Eye (tissue), 1 donor: ENCODE measurements around the gene SDC4.
A peak's percentile ranks its signal among the peaks of the same experiment; 100 is the strongest.

Source experiments
- DNase-seq: peaks from one replicate; pipeline ENCODE4 v3.0.0-alpha.2; 2015

The SDC4 gene, protein sequence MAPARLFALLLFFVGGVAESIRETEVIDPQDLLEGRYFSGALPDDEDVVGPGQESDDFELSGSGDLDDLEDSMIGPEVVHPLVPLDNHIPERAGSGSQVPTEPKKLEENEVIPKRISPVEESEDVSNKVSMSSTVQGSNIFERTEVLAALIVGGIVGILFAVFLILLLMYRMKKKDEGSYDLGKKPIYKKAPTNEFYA

DNA sequence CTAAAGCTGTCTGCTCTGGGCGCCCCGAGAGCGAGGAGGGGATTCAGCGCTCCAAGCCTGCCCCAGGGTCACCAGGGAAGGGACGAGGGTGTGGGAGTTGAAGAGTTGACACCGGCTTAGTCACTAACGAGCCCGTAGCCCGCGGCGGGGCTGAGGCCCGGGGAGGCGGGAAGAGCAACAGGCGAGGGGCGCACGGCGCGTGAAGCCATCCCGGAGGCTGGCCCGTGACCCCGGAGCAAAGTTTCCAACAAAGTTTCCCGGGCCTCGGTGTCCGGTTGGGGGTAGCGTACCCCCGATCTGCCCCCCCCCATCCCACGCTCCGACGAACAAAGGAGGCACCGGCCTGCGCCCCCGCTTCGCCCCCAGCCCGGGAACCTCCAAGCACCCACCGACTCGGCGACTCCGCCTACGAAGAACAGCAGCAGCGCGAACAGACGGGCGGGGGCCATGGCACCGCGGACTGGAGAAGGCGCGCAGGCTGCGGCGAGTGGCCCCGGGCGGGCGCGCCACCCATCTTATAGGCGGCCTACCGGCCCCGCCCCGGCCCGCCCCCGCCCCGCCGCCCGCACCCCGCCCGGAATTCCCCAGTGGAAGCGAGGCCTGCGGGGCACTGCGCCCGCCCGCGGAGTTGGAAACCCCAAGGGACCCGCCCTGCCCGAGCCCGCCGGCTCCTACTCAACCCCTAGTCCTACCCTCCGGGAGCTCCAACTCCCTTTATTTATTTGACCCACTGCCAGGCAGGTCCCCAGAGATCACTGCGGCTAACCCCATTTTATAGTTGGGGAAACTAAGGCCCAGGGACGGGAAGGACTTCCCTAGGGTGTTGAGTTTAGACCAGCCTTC is at the start of gene SDC4:
Gene SDC4, minus strand, starts transcription at position 489 of the 843 bp plus-strand sequence. Its CDS starts 40 bp downstream, at position 449.
- peak; percentile 72 for DNase-seq

DNA sequence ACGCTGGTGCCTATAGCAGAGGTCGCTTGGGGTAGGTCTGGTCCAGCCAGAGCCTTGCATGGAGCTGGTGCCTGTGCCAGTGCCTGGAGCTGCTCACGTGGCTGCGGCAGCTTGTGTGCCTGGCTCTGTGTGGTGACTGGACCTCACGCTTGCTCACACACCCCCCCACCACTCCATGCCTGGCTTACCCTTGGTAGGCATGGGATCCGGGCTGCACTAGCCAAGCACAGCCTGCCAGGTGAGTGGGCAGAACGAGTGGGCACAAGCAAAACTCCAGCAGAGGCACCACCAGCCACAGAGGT is 46.8 kb upstream of the SDC4 start:
- DNase-seq, result no peak

DNA sequence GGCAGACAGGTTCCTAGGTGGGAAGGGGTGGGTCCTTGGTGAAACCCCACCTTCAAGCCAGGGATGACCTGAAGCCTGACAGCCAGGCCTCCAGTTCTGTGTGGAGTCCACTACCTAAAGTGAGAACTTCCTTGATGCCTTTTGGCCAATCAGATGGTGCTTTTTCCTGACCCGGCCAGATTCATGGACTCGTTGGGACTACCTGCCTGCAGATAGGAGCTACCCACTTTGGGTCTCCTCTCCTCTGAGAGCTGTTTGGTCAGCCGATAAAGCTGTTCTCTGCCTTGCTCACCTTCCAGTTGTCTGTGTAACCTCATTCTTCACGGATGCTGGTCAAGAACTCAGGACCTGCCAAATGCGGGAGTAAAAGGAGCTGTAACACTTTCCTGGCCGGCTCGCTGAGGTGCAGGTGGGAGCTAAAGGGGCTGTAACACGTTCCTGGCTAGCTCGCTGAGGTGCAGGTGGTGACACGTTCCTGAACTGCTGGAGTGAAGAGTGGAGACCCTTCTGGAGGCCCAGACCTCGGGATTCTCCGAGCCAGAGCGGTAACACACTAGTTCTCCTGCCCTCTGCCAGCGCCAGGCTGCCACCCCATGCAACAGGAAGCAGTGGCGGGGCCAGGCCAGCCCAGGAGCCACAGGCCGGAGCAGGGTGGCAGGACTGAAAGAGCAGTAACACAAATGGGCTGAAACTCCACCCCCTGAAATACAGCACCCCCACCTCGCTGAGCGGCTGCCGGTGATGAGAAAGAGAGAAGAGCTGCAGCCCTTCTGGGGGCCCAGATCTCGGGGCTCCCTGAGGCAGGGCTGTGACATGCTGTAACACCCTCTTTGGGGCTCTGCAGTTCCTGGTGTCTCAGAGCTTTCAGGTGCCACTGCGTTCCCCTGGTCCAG is 46.2 kb upstream of the SDC4 start:
- no peak for DNase-seq

DNA sequence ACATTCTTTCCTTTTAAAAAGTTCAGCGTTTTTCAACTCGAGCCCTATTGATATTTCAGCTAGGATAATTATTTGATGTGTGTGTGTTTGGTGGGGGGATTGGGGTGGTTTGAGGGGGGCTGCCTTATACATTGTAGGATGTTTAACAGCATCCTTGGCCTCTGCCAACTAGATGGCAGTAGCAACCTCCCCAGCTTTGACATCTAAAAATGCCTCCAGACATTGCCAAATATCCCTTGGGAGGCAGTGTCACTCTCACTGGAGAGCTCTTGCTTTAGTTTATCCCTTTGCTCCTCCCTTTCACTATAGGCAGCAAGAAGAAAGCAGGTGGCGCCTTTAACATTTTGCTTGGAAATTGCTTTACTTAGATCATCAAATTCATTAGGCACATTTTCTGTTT is 44.5 kb upstream of the SDC4 start:
- no peak for DNase-seq

DNA sequence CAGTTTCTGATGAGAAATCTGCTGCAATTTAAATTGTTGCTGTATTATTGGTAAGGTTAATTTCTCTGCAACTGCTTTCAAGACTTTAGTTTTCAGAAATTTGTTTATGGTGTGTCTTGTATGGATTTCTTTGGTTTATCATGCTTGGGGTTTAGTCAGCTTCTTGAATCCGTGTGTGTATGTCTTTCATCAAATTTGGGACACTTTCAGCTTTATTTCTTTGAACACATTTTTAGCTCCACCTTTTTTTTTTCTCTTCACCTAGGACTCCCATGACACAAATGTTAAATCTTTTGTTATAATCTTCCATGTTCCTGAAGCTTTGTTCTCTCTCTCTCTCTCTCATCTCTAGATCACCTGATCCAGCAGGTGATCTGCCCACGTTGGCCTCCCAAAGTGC is 43.3 kb upstream of the SDC4 start:
- no peak for DNase-seq

DNA sequence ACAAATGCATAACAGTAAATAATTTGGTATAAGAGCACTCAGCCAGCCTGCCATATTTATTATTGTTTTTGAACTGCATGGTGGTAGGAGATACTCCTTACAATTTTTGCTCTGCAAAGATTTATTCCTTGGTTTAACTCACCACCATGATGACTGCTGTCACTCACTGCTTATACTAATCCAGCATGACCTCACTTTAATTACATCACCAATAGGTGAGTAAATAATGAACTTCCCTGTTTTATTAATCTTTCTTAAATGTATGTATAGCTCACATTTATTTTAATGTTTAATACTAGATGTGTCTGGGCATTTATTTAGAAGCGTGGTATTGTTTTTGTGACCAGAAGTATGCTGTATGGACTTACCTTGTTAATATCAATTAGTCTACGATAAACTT is 42.7 kb upstream of the SDC4 start:
- no peak for DNase-seq

DNA sequence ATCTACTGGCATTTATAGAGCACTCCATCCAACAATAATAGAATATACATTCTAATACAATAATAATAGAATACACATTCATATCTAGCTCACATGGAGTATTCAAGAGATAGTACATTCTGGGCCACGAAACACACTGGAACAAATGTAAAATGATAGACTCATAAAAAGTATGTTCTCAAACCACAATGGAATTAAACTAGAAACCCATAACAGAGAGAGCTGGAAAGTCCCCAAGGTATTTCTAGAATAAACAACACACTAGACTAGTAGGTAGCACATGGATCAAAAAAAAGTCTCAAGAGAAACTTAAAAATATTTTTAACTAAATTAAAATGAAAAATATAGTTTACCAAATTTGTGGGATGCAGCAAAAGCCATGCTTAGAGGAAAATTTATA is 39.0 kb upstream of the SDC4 start:
- DNase-seq, result no peak

DNA sequence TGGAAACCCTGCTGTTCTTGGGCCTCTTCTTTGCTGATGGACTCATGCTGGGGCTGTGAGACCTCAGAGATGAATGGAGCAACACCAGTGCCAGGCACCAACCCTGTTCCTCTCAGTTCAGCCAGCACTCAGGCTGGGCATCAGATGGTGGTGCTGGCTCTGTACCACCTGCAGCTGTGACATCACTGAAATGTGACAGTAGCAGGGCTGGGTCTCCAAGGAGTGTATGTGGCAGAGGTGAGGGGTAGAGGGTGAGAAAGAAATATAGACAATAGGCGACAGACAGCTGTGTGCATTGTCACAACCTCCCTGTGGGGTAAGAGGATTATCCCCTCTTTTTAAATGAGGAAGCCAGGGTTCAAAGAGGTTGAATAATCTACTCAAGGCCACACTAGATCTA is 30.0 kb upstream of the SDC4 start, which contains the start of gene TP53TG5:
Gene TP53TG5, minus strand, starts transcription at position 135 of the 400 bp plus-strand sequence. Its CDS starts 89 bp downstream, at position 46.
- DNase-seq, result no peak

DNA sequence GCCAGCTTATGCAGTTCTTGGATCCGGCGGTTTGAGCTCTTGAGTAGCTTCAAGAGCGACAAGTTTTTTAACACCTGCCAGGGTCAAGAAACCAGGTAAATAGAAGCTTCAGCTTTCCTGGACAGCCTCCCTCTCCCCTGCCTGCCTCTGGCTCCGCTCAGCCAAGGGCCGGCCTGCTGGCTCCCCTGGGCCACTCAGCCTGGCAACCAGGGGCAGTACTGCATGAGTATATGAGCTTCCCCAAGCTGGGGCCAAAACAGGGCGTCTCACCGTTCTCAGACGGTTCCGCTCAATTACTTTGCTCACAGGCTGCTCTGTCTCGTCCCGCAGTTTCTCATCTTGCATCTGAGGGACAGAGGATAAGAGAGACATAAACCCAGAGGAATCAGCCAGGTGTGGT is 29.0 kb upstream of the SDC4 start:
- DNase-seq, result no peak

DNA sequence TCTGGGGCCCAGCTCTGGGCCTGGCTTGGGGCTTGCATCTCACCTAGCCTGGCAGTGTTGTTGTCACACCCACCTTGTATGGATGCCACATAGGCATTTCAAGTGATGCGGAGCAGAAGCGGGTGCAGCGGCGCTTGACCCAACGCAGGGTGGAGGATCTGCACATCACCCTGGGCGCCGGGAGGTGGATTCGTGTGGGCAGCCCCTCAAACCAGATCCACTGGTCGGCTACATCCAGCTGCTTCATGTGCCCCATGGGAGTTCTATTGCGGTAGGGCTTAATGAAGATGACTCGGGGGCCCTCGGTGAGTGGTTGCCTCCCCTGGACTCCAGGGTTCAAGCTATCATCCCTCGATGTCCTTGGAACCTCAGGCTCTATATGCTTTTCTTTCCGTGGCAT is 26.7 kb upstream of the SDC4 start:
- DNase-seq, result no peak

DNA sequence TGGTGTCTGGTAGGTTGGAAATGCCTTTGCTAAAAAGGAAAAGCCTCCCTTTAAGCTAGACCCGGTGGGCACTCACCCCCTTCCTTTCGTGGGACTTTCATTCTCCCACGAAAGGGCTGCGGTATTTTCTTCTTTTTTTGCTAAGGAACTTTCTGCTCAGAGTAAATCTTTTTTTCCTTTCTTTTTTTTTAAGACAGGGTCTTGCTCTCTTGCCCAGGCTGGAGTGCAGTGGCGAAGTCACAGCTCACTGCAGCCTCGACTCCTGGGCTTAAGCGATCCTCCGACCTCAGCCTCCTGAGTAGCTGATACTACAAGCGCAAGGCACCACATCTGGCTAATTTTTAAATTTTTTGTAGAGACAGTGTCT is 25.9 kb upstream of the SDC4 start:
- DNase-seq, result no peak

DNA sequence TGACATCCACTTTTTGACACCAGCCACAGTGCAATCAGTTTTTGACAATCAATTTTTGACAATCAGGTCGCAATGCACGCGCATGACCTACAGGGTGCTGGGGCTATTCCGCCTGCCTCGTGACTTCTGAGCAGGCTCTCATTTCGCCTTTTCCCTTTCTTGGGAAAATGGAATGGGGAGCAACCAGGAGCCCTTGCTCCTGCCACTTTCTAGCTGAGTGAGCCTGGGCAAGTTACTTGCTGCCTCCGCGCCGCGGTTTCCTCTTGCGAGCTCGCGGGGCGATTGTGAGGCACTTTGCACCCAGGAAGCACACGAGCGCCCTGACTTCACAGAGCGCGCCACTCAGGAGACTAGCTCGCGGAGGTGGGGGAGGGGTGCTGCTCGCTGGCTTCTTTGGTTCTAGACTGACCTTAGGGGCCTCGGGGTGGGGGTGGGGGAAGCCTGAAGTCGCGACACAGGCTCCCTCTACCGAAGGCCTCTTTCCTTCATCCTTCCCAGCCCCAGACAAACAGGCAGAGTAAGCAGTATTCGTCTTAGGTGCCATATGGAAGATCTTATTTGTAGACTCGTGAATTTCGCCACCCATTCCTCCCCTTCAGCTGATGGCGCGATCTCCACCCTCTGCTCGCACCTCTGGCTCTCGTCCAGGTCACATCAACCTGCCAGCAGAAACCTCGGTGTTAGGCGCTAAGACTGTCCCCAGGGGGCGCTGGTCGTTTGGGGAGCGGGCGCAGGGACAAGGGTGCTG is 25.3 kb upstream of the SDC4 start:
- peak; percentile 89 for DNase-seq

DNA sequence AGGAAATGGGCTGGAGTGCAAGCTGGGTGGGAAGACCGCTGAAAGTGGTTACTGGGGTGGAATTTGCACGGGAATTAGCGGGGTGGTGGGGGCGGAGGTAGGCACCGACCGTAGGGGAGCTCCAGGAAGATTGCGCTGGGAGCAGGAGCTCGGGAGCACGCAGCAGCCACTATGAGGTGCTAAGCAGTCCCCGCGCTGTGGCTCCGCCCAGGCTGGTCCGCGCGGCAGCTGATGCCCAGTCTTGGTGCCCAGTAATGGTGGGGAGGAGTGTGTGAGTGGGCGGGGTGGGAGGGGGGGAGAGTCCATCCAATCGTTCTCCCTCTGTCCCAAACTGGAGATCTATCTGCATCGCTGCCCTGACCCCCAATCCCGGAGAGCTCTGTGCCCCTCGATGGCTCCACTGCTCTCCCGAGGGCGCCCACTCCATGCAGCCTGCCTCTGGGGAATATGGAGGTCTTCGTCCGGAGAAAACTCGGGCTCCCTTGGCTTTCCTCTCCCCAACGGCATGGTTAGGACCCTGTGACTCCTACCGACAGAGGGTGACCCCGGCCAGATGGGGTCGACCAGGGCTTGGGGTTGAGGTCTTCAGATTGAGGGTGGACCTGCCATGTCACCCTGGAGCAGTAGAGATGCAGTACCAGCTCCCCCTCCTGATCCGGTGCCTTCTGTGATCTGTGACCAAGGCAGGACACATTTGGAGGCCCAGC is 24.6 kb upstream of the SDC4 start:
- DNase-seq, result no peak

DNA sequence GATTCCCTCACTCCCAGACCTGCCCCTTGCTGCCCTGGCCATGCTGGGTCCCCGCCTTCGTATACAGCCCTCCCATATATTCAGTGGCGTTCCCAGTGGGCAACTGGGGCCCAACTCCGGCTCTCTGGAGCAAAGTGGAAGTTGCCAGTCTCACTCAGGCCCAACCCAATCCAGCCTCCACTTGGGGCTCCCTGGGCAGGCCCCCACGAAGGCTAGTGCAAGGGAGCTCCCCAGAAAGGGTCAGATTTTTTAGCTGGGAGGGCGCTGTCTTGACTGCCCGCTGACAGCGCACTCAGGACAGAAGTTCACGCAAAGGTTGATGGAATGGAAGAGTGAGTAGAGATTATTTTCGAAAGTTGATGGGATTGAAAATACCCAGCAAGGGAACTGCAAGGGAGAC is 24.0 kb upstream of the SDC4 start:
- no peak for DNase-seq

DNA sequence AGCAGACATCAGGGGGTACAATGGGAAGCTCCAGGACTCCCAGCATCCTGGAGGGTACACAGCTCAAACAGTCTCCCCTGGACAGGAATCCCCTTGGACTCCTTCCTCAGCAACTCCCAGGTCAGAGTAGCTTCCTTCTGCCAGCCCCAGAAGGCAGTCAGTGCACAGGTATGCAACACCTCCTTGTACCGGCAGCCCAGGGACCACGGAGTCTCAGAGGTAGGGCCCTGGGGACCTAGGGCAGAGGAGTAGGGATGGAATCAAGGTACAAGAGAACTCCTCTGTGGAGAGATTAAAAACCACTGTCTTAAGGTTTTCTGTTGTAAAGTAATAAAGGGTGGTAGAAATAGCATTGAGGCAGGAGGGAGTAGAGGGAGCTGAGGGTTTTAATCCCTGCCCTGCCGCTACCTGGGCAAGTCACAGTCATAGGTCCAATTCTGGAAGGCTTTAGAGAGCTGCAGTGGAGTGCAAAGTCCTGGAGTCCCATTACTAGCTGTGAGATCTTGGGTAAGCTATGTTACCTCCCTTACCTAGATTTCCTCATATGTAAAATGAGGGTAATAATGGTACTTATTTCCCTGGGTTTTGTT is 22.4 kb upstream of the SDC4 start:
- DNase-seq, result no peak

DNA sequence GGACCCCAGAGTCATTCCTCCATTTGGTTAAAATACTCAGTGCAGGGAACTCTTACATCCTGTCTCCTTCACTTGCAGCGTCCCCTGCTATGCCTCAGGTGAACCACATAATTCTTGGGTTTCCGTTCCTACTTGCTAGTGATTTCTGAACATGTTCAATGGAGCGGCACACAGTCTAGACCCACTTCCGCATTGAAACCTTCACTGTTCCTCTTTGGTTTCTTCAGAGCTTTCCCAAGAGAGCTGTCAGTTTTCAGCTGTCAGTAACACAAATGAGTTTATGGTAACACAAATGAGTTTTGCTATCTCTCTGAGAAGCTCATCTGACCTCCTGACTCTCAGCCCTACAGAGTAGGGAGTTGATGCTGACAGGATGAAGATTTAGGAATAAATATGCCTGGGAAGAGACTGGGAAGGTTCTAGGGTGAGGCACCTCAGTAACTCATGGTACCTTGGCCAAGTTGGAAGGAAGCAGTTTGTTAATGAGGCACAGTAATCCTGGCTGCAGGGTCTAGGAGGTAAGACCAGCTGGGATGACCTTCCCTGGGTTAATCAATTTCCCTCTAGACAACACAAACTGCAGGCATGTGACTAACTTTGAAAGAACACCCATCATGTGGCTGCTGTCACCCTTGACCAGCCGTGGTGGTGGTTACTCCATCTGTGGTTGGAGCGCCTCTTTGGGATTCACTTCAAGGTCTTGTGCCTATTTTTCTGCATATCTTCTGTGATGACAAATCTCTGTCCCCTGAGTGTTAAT is 20.2 kb upstream of the SDC4 start:
- no peak for DNase-seq

DNA sequence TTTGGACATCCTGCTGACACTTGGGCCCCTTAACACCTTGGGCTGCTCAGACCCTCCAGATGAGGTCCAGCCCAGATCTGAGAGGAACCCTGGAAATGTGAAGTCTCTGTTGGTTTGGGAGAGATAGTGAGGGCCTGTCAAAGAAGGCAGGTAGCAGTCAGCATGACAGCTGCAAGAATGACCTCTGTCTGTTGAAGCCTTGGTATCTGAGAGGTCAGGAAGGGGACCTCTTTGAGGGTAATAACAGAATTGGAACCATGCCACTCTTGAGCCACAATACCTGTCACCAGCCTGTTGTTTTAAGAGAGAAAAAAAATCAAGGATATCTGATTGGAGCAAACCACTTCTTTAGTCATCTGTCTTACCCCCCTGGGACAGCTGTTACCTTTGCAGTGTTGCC is 18.9 kb upstream of the SDC4 start:
- no peak for DNase-seq

DNA sequence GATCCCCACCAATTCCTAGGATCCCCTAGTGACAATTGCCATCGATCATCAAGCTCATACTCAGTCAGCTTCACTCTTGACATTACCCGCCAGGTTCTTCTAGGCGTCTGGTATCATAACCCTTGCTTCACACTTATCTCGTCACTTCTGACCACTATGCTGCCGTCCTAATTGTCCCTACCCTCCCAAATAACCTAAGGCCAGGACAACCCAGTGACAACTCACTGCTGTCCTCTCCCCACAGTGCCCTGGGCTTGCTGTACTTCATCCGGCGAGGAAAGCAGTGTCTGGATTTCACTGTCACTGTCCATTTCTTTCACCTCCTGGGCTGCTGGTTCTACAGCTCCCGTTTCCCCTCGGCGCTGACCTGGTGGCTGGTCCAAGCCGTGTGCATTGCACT is 18.4 kb upstream of the SDC4 start:
- no peak for DNase-seq

DNA sequence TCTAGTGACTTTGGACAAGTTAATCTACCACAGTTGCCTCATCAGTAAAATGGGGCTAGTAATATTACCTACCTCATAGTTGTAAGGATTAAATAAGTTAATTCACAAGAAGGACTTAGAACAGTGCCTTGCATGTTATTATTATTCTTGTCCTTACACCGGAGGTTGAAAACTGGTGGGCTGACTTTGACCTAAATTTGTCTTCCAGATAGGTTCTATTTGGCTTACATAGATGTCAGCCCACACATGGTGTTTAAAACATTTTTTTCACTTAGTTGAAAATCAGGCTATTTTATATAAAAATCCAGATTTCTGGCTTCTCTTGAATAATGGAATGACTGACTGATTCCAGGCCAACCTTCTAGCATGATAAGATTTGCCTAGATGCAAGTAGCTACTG is 18.0 kb upstream of the SDC4 start:
- DNase-seq, result no peak

DNA sequence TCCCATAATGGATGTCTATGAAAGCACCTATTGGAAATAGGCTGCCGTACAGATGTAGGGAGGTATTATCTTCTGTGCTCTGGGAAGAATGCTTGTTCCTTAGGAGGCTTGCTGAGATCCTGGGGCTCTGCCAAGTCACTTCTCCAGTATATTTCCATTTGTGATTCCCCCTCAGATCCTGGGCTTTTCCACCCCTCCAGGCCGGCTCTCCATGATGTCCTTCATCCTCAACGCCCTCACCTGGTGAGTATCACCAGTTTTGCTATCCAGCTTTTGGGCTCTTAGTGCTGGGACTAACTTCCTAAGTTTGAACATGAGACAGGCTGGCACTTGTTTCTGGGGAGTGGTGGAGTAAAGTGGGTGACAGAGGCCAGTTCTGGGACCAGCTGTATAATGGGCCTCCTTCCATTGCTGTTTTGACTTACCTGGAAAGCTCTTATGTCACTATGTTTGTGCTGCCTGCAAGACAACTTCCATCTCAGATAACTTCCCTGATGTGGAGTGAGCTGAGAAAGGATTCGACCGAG is 17.3 kb upstream of the SDC4 start:
- no peak for DNase-seq
